ENCODE measurements around the gene SBF2.

Gene SBF2

GRCh38 chr11:10204021-10204420, 90.0 kb downstream of the SBF2 start:
- H3K4me3 ChIP-seq (ENCODE audit: low read depth, low read length, poor library complexity, severe bottlenecking): no peak overlapping the region
- H3K79me2 ChIP-seq (ENCODE audit: insufficient read depth, low read length): no peaks in the 10 kb centered on the region
- H3F3A ChIP-seq (ENCODE audit: insufficient read depth, low read length): no peaks in the 10 kb centered on the region
- no peak overlapping the region for H3K4me2 ChIP-seq (ENCODE audit: low read length)
- no peaks in the 10 kb centered on the region for H3K4me1 ChIP-seq (ENCODE audit: insufficient read depth, low read length, severe bottlenecking)
- H3K27me3 ChIP-seq (ENCODE audit: insufficient read depth, low read length): no peaks in the 10 kb centered on the region
- no peaks in the 10 kb centered on the region for H3K36me3 ChIP-seq (ENCODE audit: insufficient read depth, low read length)
- H3K9ac ChIP-seq (ENCODE audit: low read length): no peak overlapping the region
- H3K9me2 ChIP-seq (ENCODE audit: low read depth, low read length): no peaks in the 10 kb centered on the region
- no peaks in the 10 kb centered on the region for H4K20me1 ChIP-seq (ENCODE audit: insufficient read depth, low read length)
- no peak for TF ChIP-seq EZH2 (IDR thresholded peaks at IDR 0.05; ENCODE audit: borderline replicate concordance, low read length)
- no peak for TF ChIP-seq CTCF (IDR thresholded peaks at IDR 0.05; ENCODE audit: low read length)
- no peak overlapping the region for H2AFZ ChIP-seq (ENCODE audit: low read length)
- no peak overlapping the region for H3K27ac ChIP-seq (ENCODE audit: low read depth, low read length, poor library complexity, severe bottlenecking)
- H3K9me3 ChIP-seq (ENCODE audit: low read length): peaks cover 6% of the 10 kb centered on the region; the same call in 1 of the 2 replicates

GRCh38 chr11:10201343-10201742, 92.7 kb downstream of the SBF2 start:
- Histone ChIP-seq H2AFZ (ENCODE audit: low read length) (no peak overlapping the region), H3K36me3 (ENCODE audit: insufficient read depth, low read length) (no peaks in the 10 kb centered on the region), H3K9ac (ENCODE audit: low read length) (no peak overlapping the region), H3K4me3 (ENCODE audit: low read depth, low read length, poor library complexity, severe bottlenecking) (no peak overlapping the region), H3K4me1 (ENCODE audit: insufficient read depth, low read length, severe bottlenecking) (no peaks in the 10 kb centered on the region), H3K27me3 (ENCODE audit: insufficient read depth, low read length) (no peaks in the 10 kb centered on the region), H3K4me2 (ENCODE audit: low read length) (no peak overlapping the region), H3K27ac (ENCODE audit: low read depth, low read length, poor library complexity, severe bottlenecking) (no peak overlapping the region), H3K79me2 (ENCODE audit: insufficient read depth, low read length) (no peaks in the 10 kb centered on the region), H3K9me3 (ENCODE audit: low read length) (peaks cover 6% of the 10 kb centered on the region; the same call in 1 of the 2 replicates), H4K20me1 (ENCODE audit: insufficient read depth, low read length) (no peaks in the 10 kb centered on the region), H3K9me2 (ENCODE audit: low read depth, low read length) (no peaks in the 10 kb centered on the region), H3F3A (ENCODE audit: insufficient read depth, low read length) (no peaks in the 10 kb centered on the region)
- no peak for TF ChIP-seq CTCF (IDR thresholded peaks at IDR 0.05; ENCODE audit: low read length)
- TF ChIP-seq EZH2 (IDR thresholded peaks at IDR 0.05; ENCODE audit: borderline replicate concordance, low read length): no peak

GRCh38 chr11:10197091-10197490, 96.9 kb downstream of the SBF2 start:
- H3K9me2 ChIP-seq (ENCODE audit: low read depth, low read length): no peaks in the 10 kb centered on the region
- no peaks in the 10 kb centered on the region for H3K4me1 ChIP-seq (ENCODE audit: insufficient read depth, low read length, severe bottlenecking)
- no peak overlapping the region for H2AFZ ChIP-seq (ENCODE audit: low read length)
- TF ChIP-seq EZH2 (IDR thresholded peaks at IDR 0.05; ENCODE audit: borderline replicate concordance, low read length) (no peak), CTCF (IDR thresholded peaks at IDR 0.05; ENCODE audit: low read length) (no peak)
- H3K9me3 ChIP-seq (ENCODE audit: low read length): no peaks in the 10 kb centered on the region
- no peaks in the 10 kb centered on the region for H4K20me1 ChIP-seq (ENCODE audit: insufficient read depth, low read length)
- H3K27me3 ChIP-seq (ENCODE audit: insufficient read depth, low read length): no peaks in the 10 kb centered on the region
- no peak overlapping the region for H3K27ac ChIP-seq (ENCODE audit: low read depth, low read length, poor library complexity, severe bottlenecking)
- no peak overlapping the region for H3K4me2 ChIP-seq (ENCODE audit: low read length)
- H3K9ac ChIP-seq (ENCODE audit: low read length): no peak overlapping the region
- no peak overlapping the region for H3K4me3 ChIP-seq (ENCODE audit: low read depth, low read length, poor library complexity, severe bottlenecking)
- no peaks in the 10 kb centered on the region for H3K79me2 ChIP-seq (ENCODE audit: insufficient read depth, low read length)
- H3K36me3 ChIP-seq (ENCODE audit: insufficient read depth, low read length): no peaks in the 10 kb centered on the region
- no peaks in the 10 kb centered on the region for H3F3A ChIP-seq (ENCODE audit: insufficient read depth, low read length)

Data from OCI-LY1 (cell line).